Activated CD8-positive, alpha-beta memory T cell treated with anti-CD3 and anti-CD28 coated beads, Interleukin-2, amount 50 U/mL, for 4 hours (primary cell): ENCODE data around the gene UBE2C.

ENCODE experiments used
- DNase-seq: peaks from one replicate; pipeline ENCODE4 v3.0.0-alpha.2; 2020

Gene UBE2C

GRCh38 chr20:45833883-45834796 is 21.7 kb downstream of the UBE2C start:
- peak; percentile 53 for DNase-seq

DNA sequence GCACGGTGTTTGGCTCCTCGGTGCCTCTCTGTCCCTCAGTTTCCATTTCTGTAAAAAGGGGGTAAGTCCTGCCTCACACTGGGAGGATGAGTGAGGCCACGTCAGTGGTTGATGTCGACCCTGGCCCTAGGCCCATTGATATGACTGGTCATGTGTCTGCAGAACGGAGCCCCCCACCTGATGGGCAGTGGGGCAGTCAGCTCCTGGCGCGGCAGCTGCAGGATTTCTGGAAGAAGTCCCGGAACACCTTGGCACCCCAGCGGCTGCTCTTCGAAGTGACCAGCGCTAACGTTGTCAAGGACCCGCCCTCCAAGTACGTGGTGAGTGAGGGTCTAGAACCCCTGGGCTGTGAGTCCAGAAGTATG is 22.3 kb downstream of the UBE2C start:
- no peak for DNase-seq

DNA sequence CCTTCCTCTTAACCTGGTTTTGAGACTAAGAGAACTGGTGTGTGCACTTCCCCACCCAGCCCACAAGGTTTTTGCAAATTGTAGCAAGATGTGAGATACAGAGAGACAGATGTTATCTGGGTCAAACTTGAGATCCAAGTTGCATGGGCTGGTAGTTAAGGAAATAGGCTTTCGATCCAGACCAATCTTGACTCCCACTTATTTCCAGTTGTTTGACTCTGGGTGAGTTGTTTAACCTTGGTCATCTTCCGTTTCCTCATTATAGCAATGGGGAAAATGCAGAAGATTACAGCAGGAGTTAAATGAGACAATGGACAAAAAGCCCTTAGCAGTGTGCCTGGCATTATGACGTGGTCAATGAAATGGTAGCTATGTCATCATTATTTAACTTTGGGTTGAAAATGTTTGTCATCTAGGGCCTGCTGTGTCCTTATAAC is 22.9 kb downstream of the UBE2C start:
- DNase-seq, result no peak

DNA sequence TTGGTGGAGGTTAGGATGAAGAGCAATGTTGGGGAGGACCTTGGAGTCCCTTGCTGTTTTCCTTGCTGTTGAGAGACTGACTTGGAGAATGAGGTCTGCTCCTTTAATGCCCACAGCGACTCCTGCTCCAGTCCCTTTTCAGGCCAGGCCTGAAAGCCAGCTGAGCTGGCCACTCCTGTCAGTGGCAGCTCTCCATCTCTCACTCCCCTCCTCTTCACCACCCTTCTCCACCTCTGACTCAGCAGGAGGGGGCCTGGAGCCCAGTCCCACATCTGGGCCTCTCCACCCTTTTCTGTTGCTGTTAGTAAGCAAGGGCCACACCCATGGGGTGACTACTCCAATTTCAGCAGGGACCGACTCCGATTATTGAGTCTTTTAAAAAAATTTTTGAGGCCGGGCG is 23.4 kb downstream of the UBE2C start:
- no peak for DNase-seq

GRCh38 chr20:45836841-45837240 is 24.4 kb downstream of the UBE2C start:
- DNase-seq, result no peak

DNA sequence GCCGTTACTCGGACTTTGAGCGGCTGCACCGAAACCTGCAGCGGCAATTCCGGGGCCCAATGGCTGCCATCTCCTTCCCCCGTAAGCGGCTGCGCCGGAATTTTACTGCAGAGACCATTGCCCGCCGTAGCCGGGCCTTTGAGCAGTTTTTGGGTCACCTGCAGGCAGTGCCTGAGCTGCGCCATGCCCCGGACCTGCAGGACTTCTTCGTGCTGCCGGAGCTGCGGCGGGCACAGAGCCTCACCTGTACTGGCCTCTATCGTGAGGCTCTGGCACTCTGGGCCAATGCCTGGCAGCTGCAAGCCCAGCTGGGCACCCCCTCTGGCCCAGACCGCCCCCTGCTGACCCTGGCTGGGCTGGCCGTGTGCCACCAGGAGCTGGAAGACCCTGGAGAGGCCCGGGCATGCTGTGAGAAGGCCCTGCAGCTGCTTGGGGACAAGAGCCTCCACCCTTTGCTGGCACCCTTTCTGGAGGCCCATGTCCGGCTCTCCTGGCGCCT is 28.3 kb downstream of the UBE2C start:
- DNase-seq, result no peak

GRCh38 chr20:45841407-45842129 is 29.1 kb downstream of the UBE2C start:
- no peak for DNase-seq

DNA sequence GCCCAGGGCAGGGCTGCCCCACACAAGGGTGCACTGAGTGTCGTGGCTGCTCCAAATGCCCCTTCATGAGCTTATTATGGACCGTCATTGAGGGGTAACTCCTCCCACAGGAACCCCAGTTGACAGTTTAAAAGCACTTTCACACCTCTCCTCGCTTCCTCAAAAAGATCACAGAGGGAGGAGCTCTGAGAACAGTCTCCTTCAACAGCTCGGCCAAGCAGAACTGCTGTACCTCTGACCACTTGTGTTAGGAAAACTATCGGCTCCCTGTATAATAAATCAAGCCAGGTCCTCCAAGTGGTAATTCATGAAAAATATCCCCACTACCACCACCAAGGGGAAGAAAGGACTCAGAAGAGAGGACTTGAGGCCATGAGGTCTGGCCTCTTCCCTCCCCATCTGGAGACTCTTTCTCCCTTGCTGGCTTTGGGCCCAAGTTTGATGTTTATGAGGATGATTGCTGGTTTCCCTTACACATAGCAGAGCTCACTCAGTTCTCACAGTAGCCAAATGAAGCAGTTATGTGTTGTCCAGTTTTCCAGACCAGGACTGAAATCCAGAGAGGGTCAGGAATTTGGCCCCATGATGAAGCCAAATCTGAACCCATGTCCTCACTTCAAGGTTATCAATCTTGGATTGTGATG is 29.8 kb downstream of the UBE2C start:
- DNase-seq, result no peak

DNA sequence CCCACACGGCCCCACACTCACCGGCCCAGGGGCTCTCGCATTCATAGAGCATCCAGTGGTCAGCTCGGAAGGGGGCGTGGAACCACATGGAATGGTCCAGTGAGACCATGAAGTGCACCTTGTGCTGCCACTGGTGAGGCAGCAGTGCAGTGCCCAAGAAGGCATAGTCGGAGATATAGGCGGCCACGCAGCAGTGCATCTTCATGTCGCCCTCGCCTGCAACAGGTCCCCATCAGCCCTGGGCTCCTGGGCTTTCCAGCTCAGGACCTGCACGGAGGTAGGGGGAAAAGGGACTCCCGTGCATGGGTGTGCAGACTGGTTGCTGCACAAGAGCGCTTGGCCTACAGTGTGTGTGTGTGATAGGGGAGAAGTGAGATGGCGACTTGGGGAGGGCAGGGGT is 31.1 kb downstream of the UBE2C start:
- no peak for DNase-seq

- DNase-seq, result no peak
These were observed 33.0 kb downstream of the UBE2C start for GRCh38 chr20:45845452-45845851.

DNA sequence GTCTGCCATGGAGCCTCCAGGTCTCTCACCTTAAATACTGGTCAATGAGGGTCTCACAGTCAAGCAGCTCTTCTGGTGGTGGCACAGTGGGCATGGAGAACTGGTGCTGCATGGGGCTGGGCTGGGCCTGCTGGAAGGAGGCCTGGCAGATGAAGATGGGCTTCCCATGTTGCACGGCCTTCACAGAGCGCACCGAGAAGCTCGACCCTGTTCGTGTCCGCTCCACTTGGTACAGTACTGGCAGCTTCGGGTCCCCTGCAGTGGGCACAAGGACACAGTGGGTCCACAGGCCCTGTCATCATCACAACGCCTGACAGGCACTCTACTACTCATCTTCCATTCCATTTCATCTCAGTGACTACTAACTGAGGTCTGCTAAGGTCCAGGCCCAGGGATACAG is 36.0 kb downstream of the UBE2C start:
- no peak for DNase-seq

DNA sequence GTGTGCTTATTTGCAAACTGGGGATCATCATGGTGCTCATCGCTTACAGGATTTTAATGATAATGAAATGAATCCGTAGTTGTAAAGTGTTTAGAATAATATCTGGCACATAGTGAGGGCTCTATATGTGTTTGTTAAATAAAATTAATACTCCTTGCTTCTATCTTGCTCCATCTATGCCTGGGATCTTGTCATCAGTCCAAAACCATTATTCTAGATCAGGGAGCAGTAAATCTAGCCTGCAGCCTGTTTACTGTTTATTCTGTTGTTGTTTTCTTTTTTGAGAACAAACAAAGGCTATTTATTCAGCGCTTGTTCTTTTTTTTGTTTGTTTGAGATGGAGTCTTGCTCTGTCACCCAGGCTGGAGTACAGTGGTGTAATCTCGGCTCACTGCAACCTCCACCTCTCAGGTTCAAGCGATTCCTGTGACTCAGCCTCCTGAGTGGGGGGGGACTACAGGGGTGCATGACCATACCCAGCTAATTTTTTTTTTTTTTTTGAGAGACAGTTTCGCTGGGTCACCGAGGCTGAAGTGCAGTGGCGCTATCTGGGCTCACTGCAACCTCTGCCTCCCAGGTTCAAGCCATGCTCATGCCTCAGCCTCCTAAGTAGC is 36.6 kb downstream of the UBE2C start:
- DNase-seq, result no peak

GRCh38 chr20:45850238-45850637 is 37.8 kb downstream of the UBE2C start:
- no peak for DNase-seq

GRCh38 chr20:45850926-45851325 is 38.5 kb downstream of the UBE2C start:
- DNase-seq, result no peak

DNA sequence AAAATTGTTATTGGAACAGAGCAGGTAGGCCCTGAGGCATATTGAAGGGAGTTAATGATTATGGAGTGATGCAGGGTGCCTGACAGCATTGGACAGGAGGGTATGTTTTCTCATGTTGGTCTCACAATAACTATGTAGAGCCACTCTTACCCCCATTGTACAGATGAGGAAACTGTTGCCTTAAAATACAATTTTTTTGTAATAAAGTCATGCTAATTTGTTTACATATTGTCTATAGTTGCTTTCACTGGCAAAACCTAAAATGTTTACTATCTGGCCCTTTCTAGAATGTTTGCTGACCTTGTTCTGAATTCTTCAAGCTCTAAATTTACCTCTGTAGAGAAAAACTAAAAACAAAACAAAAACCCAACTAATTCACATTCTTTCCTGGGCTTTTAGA is 39.1 kb downstream of the UBE2C start:
- DNase-seq, result no peak

GRCh38 chr20:45852326-45852725 is 39.9 kb downstream of the UBE2C start:
- no peak for DNase-seq

DNA sequence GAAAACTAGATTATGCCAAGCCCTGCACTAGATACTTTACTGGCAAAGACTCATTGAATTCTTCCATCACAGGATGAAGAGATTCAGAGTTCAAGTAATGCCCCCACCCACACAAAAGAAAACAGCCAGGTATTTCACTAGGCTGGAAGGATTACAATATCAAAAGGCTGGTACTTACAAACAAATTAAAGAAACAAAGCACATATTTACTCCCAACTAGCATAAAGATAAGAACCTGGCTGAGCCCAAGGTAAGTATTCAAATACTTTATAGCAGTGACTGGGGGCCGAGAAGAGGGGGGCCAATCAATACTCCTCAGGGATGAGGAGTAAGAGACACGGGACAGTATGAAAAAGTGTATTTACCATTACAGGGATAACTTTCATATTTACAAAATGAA is 41.0 kb downstream of the UBE2C start:
- DNase-seq, result no peak

- DNase-seq, result peak; percentile 86
These were observed 44.9 kb downstream of the UBE2C start, which contains the start of the genes ACOT8 and ZSWIM3 for GRCh38 chr20:45857114-45857881. TSS of gene ACOT8 (minus strand) at chr20:45857392. CDS start at chr20:45857315, 77 bp downstream. TSS of gene ZSWIM3 (plus strand) at chr20:45857614. CDS start at chr20:45857826, 212 bp downstream.

DNA sequence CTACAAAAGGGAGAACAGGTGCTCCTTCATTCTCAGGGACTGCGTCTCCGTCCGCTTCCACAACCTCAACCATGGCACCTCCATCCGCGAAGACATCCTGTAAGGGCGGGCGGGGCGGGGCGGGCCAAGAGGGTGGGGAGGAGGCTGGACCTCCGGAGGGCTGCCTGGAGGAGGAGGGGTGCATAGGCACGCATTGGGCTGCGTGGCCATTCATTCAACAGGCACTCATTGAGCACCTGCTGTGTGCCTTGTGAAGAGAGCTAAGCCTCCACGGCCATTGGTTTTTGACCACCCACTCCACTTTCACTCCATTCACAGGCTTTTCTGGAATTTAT is 45.4 kb downstream of the UBE2C start:
- DNase-seq, result no peak

- DNase-seq, result no peak
These were observed 47.5 kb downstream of the UBE2C start for GRCh38 chr20:45859916-45860315.

DNA sequence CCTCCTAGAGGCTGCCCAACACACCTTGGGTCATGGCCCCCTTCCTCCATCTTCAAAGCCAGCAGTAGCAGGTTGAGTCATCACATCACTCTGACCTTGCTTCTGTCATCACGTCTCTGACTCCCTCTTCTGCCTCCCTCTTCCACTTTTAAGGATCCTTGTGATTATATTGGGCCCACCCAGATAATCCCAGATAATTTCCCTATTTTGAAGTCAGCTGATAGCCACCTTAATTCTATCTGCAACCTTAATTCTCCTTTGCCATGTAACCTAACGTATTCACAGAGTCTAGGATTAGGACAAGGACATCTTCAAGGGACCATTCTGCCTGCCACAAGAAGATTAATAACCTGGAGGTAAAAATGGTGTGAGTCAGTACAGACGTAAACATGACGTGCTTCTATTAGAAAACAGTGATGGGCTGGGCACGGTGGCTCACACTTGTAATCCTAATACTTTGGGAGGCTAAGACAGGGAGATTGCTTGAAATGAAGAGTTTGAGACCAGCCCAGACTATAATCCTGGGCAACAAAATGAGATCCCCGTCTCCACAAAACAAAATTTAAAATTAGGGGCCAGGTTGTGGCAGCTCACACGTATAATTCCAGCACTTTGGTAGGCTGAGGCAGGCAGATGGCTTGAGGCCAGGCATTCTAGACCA is 48.2 kb downstream of the UBE2C start:
- no peak for DNase-seq
